Caki2 (cell line): ENCODE results near the gene MLYCD. TPM values are rescaled to one million over a fixed set of nuclear protein-coding genes. Genes with fewer than 3 reads are reported as not detected.

ENCODE experiments used
- DNase-seq: peaks from one replicate; pipeline ENCODE4 v3.0.0-alpha.2; 2015; ENCODE audit warnings: low read depth
- in situ Hi-C: cut with HindIII; loops from 2 replicates; pipeline ENCODE4 v1.10.0; 2016; ENCODE audit warnings: low sequenced_read_pairs, low pct_unique_long_range_greater_than_20kb, mixed read lengths
- total RNA-seq: library from RNA; depleted of rRNA; stranded (reverse); fragments of >200 nt; shearing (Covaris generic); gene quantifications from 2 replicates; pipeline ENCODE4 v1.2.3, GENCODE V29; 2014; ENCODE audit warnings: low replicate concordance

Gene MLYCD
- total RNA-seq, 1 experiment from 2014 or later: 2.6 TPM

GRCh38 chr16:83959656-83960434, 60.9 kb downstream of the MLYCD start:
- DNase-seq: no peak
- in situ Hi-C loops: no loop called here

- DNase-seq: no peak
- in situ Hi-C loops: no loop called here
Observed at GRCh38 chr16:83960521-83961249, 61.8 kb downstream of the MLYCD start.

- in situ Hi-C loops: no loop called here
- DNase-seq: no peak
Observed at GRCh38 chr16:83961591-83961990, 62.7 kb downstream of the MLYCD start.

- no peak for DNase-seq
- in situ Hi-C loops: no loop called here
Observed at GRCh38 chr16:83963277-83964119, 64.6 kb downstream of the MLYCD start.

GRCh38 chr16:83964684-83965443, 65.9 kb downstream of the MLYCD start:
- DNase-seq: no peak
- in situ Hi-C loops: no loop called here

GRCh38 chr16:83965444-83966152, 66.7 kb downstream of the MLYCD start:
- no peak for DNase-seq
- in situ Hi-C loops: no loop called here

GRCh38 chr16:83966153-83966696, 67.3 kb downstream of the MLYCD start:
- no peak for DNase-seq
- in situ Hi-C loops: no loop called here

- in situ Hi-C loops: no loop called here
Observed at GRCh38 chr16:83967091-83967490, 68.2 kb downstream of the MLYCD start.

GRCh38 chr16:83967838-83968305, 69.0 kb downstream of the MLYCD start, which contains the start of gene NECAB2:
Gene NECAB2, plus strand, starts transcription at chr16:83968244. Its CDS starts 405 bp downstream, at chr16:83968649.
- in situ Hi-C loops: no loop called here
- DNase-seq: no peak

More at GRCh38 chr16:83967091-83967490, 68.2 kb downstream of the MLYCD start:
- DNase-seq: no peak

GRCh38 chr16:83968306-83968851, 69.5 kb downstream of the MLYCD start:
- in situ Hi-C loops: no loop called here
- no peak for DNase-seq

GRCh38 chr16:83968891-83969649, 70.2 kb downstream of the MLYCD start:
- in situ Hi-C loops: no loop called here
- no peak for DNase-seq

- in situ Hi-C loops: no loop called here
- DNase-seq: no peak
Observed at GRCh38 chr16:83969771-83970429, 71.0 kb downstream of the MLYCD start.

GRCh38 chr16:83970430-83970815, 71.5 kb downstream of the MLYCD start:
- in situ Hi-C loops: no loop called here
- no peak for DNase-seq

GRCh38 chr16:83971165-83972130, 72.5 kb downstream of the MLYCD start:
- in situ Hi-C loops: no loop called here

More at GRCh38 chr16:83971165-83972130, 72.5 kb downstream of the MLYCD start:
- no peak for DNase-seq
